Esophagus squamous epithelium (tissue), 4 donors: ENCODE data around the gene NDUFS2.

ENCODE experiments used
- POLR2A ChIP-seq, 4 donors: fragments of 450-650 bp; IDR thresholded peaks; one replicate each; pipeline ENCODE4 v1.6.1; 2017; ENCODE audit warnings: antibody characterized with exemption in 4 of 4, mild to moderate bottlenecking in 4 of 4, moderate library complexity in 3 of 4
- TF ChIP-seq, protein P1 (sequence below), 6 experiments: fragments of 450-650 bp in 4 of 6; fragments of 200-600 bp in 2 of 6; sonication (generic) in 2 of 6; IDR thresholded peaks; one replicate each; pipeline ENCODE4 v1.5.1; 2016 to 2019; ENCODE audit warnings: antibody characterized with exemption in 6 of 6, mild to moderate bottlenecking in 4 of 6, moderate library complexity in 4 of 6

GRCh38 chr1:161198194-161198896, 3.8 kb upstream of the NDUFS2 start:
- TF ChIP-seq, protein P1, sequence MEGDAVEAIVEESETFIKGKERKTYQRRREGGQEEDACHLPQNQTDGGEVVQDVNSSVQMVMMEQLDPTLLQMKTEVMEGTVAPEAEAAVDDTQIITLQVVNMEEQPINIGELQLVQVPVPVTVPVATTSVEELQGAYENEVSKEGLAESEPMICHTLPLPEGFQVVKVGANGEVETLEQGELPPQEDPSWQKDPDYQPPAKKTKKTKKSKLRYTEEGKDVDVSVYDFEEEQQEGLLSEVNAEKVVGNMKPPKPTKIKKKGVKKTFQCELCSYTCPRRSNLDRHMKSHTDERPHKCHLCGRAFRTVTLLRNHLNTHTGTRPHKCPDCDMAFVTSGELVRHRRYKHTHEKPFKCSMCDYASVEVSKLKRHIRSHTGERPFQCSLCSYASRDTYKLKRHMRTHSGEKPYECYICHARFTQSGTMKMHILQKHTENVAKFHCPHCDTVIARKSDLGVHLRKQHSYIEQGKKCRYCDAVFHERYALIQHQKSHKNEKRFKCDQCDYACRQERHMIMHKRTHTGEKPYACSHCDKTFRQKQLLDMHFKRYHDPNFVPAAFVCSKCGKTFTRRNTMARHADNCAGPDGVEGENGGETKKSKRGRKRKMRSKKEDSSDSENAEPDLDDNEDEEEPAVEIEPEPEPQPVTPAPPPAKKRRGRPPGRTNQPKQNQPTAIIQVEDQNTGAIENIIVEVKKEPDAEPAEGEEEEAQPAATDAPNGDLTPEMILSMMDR (IDR thresholded peaks at IDR 0.05): no peak
- no peak for TF ChIP-seq POLR2A (IDR thresholded peaks at IDR 0.05)
